ENCODE measurements around the gene CACNA1F. TPM values are rescaled to one million over a fixed set of nuclear protein-coding genes. Genes with fewer than 3 reads are reported as not detected.

Gene CACNA1F
- total RNA-seq, 1 experiment from 2014 or later: not detected

DNA sequence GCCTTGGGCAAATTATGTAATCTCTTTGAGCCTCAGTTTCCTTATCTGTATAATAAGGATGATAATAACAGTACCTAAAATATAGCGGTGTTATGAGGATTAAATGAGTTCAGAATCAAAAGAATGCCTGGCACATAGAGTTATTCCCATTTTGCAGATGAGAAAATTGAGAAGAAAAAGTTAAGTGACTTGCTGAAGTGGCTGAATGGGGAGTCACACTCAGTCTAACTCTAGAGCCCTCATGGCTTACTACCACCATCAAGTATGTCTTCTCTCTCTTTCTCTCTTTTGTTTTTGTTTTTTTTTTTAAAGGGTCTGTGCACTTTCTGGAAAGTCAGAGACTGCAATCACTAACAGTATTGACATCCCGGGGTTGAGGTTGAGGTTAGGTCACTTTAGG, 615 bp downstream of the CACNA1F start:
- Histone ChIP-seq H3K4me1 (ENCODE audit: insufficient read depth, low read length, poor library complexity, severe bottlenecking) (no peaks in the 10 kb centered on the region), H3K9me3 (ENCODE audit: low read depth, low read length, poor library complexity, severe bottlenecking) (no peaks in the 10 kb centered on the region), H3K27ac (ENCODE audit: low read depth, low read length, poor library complexity, severe bottlenecking) (no peak overlapping the region), H3K36me3 (ENCODE audit: insufficient read depth, low read length, poor library complexity, severe bottlenecking) (no peaks in the 10 kb centered on the region), H3K27me3 (replicated peaks; ENCODE audit: insufficient read depth, low read depth, low read length, poor library complexity) (no peaks in the 10 kb centered on the region), H3K4me3 (ENCODE audit: low read depth, low read length, poor library complexity, severe bottlenecking) (no peak overlapping the region)
- intact Hi-C loops (cut with micrococcal nuclease; ENCODE audit: unreplicated experiment): no loop called here
- no TSS peak for BruUV-seq (replicated peaks)
- DNase-seq (ENCODE audit: low spot score): no peak
- ChIA-PET CTCF (no interaction called here), POLR2A (ENCODE audit: low non-redundant PET) (no interaction called here)
- TF ChIP-seq EZH2 (IDR thresholded peaks at IDR 0.05; ENCODE audit: borderline replicate concordance, low read depth, low read length, poor library complexity, severe bottlenecking): no peak
- TF ChIP-seq, protein P1, sequence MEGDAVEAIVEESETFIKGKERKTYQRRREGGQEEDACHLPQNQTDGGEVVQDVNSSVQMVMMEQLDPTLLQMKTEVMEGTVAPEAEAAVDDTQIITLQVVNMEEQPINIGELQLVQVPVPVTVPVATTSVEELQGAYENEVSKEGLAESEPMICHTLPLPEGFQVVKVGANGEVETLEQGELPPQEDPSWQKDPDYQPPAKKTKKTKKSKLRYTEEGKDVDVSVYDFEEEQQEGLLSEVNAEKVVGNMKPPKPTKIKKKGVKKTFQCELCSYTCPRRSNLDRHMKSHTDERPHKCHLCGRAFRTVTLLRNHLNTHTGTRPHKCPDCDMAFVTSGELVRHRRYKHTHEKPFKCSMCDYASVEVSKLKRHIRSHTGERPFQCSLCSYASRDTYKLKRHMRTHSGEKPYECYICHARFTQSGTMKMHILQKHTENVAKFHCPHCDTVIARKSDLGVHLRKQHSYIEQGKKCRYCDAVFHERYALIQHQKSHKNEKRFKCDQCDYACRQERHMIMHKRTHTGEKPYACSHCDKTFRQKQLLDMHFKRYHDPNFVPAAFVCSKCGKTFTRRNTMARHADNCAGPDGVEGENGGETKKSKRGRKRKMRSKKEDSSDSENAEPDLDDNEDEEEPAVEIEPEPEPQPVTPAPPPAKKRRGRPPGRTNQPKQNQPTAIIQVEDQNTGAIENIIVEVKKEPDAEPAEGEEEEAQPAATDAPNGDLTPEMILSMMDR (conservative IDR thresholded peaks at IDR 0.05; ENCODE audit: low read depth, low read length): no peak

DNA sequence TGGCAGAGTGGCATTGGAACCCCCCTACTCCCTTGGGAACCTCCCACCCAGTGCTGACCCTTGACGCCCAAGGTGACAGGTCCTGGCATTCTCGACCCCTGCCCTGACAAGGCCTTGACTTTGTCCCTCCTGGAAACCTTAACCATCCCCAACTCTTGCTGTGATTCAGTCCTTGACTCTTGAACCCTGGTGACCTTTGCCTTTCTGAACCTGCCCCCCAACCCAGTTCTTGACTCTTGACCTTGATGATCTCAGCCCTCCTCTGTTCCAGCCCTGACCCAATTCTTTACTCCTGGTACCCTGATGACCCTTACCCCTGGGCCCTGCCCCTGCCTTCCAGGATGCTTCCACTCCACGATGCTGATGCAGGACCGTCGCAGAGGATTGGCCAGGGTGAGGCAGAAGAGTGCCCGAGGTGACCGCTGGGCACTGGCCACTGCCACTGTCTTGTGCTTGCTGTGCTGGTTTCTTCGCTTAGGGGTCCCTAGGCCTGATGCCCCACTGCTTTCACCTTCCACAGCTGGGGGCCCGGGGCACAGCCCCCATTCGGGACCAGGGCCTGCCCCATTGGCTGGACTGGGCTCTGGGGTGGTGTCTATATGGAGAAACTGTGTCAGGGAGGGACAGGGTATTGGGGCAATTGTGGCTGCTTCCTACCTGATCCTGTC, 1.7 kb downstream of the CACNA1F start:
- Histone ChIP-seq H3K27ac (ENCODE audit: low read depth, low read length, poor library complexity, severe bottlenecking) (no peak overlapping the region), H3K4me1 (ENCODE audit: insufficient read depth, low read length, poor library complexity, severe bottlenecking) (no peaks in the 10 kb centered on the region), H3K4me3 (ENCODE audit: low read depth, low read length, poor library complexity, severe bottlenecking) (no peak overlapping the region), H3K9me3 (ENCODE audit: low read depth, low read length, poor library complexity, severe bottlenecking) (no peaks in the 10 kb centered on the region), H3K36me3 (ENCODE audit: insufficient read depth, low read length, poor library complexity, severe bottlenecking) (no peaks in the 10 kb centered on the region), H3K27me3 (replicated peaks; ENCODE audit: insufficient read depth, low read depth, low read length, poor library complexity) (no peaks in the 10 kb centered on the region)
- no peak for DNase-seq (ENCODE audit: low spot score)
- BruUV-seq (replicated peaks): no TSS peak
- ChIA-PET POLR2A (ENCODE audit: low non-redundant PET) (no interaction called here), CTCF (no interaction called here)
- no peak for TF ChIP-seq EZH2 (IDR thresholded peaks at IDR 0.05; ENCODE audit: borderline replicate concordance, low read depth, low read length, poor library complexity, severe bottlenecking)
- TF ChIP-seq, protein P1 (conservative IDR thresholded peaks at IDR 0.05; ENCODE audit: low read depth, low read length): no peak
- intact Hi-C loops (cut with micrococcal nuclease; ENCODE audit: unreplicated experiment): no loop called here

DNA sequence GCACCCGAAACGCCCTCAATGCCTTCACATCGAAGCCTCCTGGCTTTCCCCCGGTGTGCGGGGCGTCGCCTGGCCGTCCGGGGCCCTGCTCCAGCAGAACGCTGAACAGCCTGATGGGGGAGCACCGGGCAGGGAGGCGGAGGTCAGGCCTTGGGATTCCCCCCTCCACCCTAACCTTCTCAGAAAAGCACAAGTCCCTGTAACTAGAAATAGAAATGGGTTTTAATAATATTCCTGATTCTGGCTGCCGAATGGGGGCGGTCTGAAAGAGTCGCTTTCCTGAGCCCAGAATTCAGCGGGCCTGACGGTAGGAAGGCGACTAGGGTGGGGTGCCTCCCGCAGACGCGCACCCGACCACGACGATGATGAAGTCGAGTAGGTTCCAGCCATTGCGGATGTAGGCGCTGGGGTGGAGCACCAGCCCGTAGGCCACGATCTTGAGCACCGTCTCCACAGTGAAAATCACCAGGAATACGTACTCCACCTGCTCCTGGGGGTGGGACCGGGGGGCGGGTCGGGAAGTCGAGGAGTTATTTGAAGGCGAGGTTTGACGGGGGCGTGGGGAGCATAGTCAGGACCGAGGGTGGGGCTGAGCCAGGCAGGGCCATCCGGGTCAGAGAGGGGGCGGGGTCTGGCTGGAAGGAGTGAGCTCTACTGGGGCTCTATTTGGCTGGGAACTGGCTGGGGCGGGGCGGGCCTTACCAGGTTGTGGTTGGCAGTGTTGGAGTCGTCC, 2.5 kb downstream of the CACNA1F start:
- H3K4me1 ChIP-seq (ENCODE audit: insufficient read depth, low read length, poor library complexity, severe bottlenecking): no peaks in the 10 kb centered on the region
- no peak overlapping the region for H3K27ac ChIP-seq (ENCODE audit: low read depth, low read length, poor library complexity, severe bottlenecking)
- H3K27me3 ChIP-seq (replicated peaks; ENCODE audit: insufficient read depth, low read depth, low read length, poor library complexity): no peaks in the 10 kb centered on the region
- peak; percentile 25 for DNase-seq (ENCODE audit: low spot score)
- peak overlapping the region; percentile 23 for H3K4me3 ChIP-seq (ENCODE audit: low read depth, low read length, poor library complexity, severe bottlenecking)
- CTCF ChIA-PET: no interaction called here
- BruUV-seq (replicated peaks): no TSS peak
- intact Hi-C loops (cut with micrococcal nuclease; ENCODE audit: unreplicated experiment): no loop called here
- H3K36me3 ChIP-seq (ENCODE audit: insufficient read depth, low read length, poor library complexity, severe bottlenecking): no peaks in the 10 kb centered on the region
- POLR2A ChIA-PET (ENCODE audit: low non-redundant PET): no interaction called here
- no peaks in the 10 kb centered on the region for H3K9me3 ChIP-seq (ENCODE audit: low read depth, low read length, poor library complexity, severe bottlenecking)
- no peak for TF ChIP-seq EZH2 (IDR thresholded peaks at IDR 0.05; ENCODE audit: borderline replicate concordance, low read depth, low read length, poor library complexity, severe bottlenecking)
- TF ChIP-seq, protein P1 (conservative IDR thresholded peaks at IDR 0.05; ENCODE audit: low read depth, low read length): 0 out of 2 replicates have a peak, but pooled peaks have one; percentile 14

Measured in A673 (cell line).